Esophagus muscularis mucosa (tissue), 3 donors: Measurements from ENCODE around the gene SNX12.

Source experiments
- CTCF ChIP-seq, 3 experiments: fragments of 200-600 bp in 2 of 3; fragments of 450-650 bp in 1 of 3; sonication (generic) in 2 of 3; IDR thresholded peaks; one replicate each; pipeline ENCODE4 v1.5.1; 2017 to 2019; ENCODE audit warnings: antibody characterized with exemption in 3 of 3, mild to moderate bottlenecking in 2 of 3, moderate library complexity in 1 of 3
- POLR2A ChIP-seq: fragments of 450-650 bp; IDR thresholded peaks from one replicate; pipeline ENCODE4 v1.6.1; 2017; ENCODE audit warnings: antibody characterized with exemption, moderate library complexity, mild to moderate bottlenecking, low read depth

- TF ChIP-seq CTCF (IDR thresholded peaks at IDR 0.05) (no peak), POLR2A (no peak)
Observed at GRCh38 chrX:71056867-71057266, 11.3 kb downstream of the SNX12 start.
